ENCODE data around the gene RAD52. TPM values are rescaled to one million over a fixed set of nuclear protein-coding genes. Genes with fewer than 3 reads are reported as not detected.

The RAD52 gene
- total RNA-seq, 3 donors from 2014 or later (not counting 1 experiment from before 2014, with no cell fraction given) = 9.4 to 15.5 (median 13.7) TPM

- H3K27me3 Mint-ChIP-seq (ENCODE audit: low read depth in 2 of 2) = no peaks in the 10 kb centered on the region
- Histone ChIP-seq H3K27me3 (ENCODE audit: control insufficient read depth, insufficient read depth, low read length) (no peaks in the 10 kb centered on the region), H3K9me3 (ENCODE audit: control insufficient read depth, insufficient read depth, low read length) (no peaks in the 10 kb centered on the region), H3K36me3 (ENCODE audit: control insufficient read depth, insufficient read depth, low read length) (peaks cover 54% of the 10 kb centered on the region), H3K27ac (ENCODE audit: low read length) (no peak overlapping the region), H3K4me3 (ENCODE audit: low read length) (no peak overlapping the region), H3K4me1 (ENCODE audit: control insufficient read depth, insufficient read depth, low read length) (peaks cover 6% of the 10 kb centered on the region)
- intact Hi-C loops (cut with micrococcal nuclease) = no loop called here
- H3K9me3 Mint-ChIP-seq = no peaks in the 10 kb centered on the region
- peaks cover 26% of the 10 kb centered on the region for H3K36me3 Mint-ChIP-seq
- H3K27ac Mint-ChIP-seq = no peak overlapping the region
- no peak for TF ChIP-seq CTCF (IDR thresholded peaks at IDR 0.05)
- 95% methylated on average over 5 of the region's 5 CpGs for WGBS (ENCODE audit: insufficient coverage)
- H3K4me1 Mint-ChIP-seq = peaks cover 0 to 10% of the 10 kb centered on the region in 2 donors
- ATAC-seq (no peak), DNase-seq (no peak)
- no peak overlapping the region for H3K4me3 Mint-ChIP-seq
Observed at GRCh38 chr12:867905-868304, 81.6 kb downstream of the RAD52 start.

GRCh38 chr12:865614-866013, 83.9 kb downstream of the RAD52 start:
- Mint-ChIP-seq H3K4me3 (no peak overlapping the region), H3K27me3 (ENCODE audit: low read depth in 2 of 2) (no peaks in the 10 kb centered on the region), H3K27ac (no peak overlapping the region), H3K4me1 (peaks cover 5 to 18% of the 10 kb centered on the region in 2 donors), H3K36me3 (peaks cover 45% of the 10 kb centered on the region), H3K9me3 (no peaks in the 10 kb centered on the region)
- no peaks in the 10 kb centered on the region for H3K9me3 ChIP-seq (ENCODE audit: control insufficient read depth, insufficient read depth, low read length)
- TF ChIP-seq CTCF (IDR thresholded peaks at IDR 0.05) = no peak
- H3K27ac ChIP-seq (ENCODE audit: low read length) = no peak overlapping the region
- ATAC-seq (no peak), DNase-seq (no peak)
- peaks cover 64% of the 10 kb centered on the region for H3K36me3 ChIP-seq (ENCODE audit: control insufficient read depth, insufficient read depth, low read length)
- no peaks in the 10 kb centered on the region for H3K27me3 ChIP-seq (ENCODE audit: control insufficient read depth, insufficient read depth, low read length)
- H3K4me1 ChIP-seq (ENCODE audit: control insufficient read depth, insufficient read depth, low read length) = peaks cover 5% of the 10 kb centered on the region
- H3K4me3 ChIP-seq (ENCODE audit: low read length) = no peak overlapping the region
- intact Hi-C loops (cut with micrococcal nuclease) = no loop called here
- WGBS (ENCODE audit: insufficient coverage) = no CpG with 5 or more reads among the region's 1 CpG

- Mint-ChIP-seq H3K4me1 (peaks cover 5 to 15% of the 10 kb centered on the region in 2 donors), H3K4me3 (no peak overlapping the region), H3K27me3 (ENCODE audit: low read depth in 2 of 2) (no peaks in the 10 kb centered on the region), H3K27ac (peak overlapping the region in 1 of 2 donors; percentile 57), H3K36me3 (peaks cover 36% of the 10 kb centered on the region), H3K9me3 (no peaks in the 10 kb centered on the region)
- Histone ChIP-seq H3K27ac (ENCODE audit: low read length) (no peak overlapping the region), H3K4me1 (ENCODE audit: control insufficient read depth, insufficient read depth, low read length) (peaks cover 3% of the 10 kb centered on the region), H3K36me3 (ENCODE audit: control insufficient read depth, insufficient read depth, low read length) (peaks cover 79% of the 10 kb centered on the region), H3K27me3 (ENCODE audit: control insufficient read depth, insufficient read depth, low read length) (no peaks in the 10 kb centered on the region), H3K4me3 (ENCODE audit: low read length) (no peak overlapping the region), H3K9me3 (ENCODE audit: control insufficient read depth, insufficient read depth, low read length) (no peaks in the 10 kb centered on the region)
- intact Hi-C loops (cut with micrococcal nuclease) = no loop called here
- DNase-seq = no peak
- no CpG with 5 or more reads among the region's 1 CpG for WGBS (ENCODE audit: insufficient coverage)
- no peak for TF ChIP-seq CTCF (IDR thresholded peaks at IDR 0.05)
- no peak for ATAC-seq
Observed at GRCh38 chr12:863285-863684, 86.2 kb downstream of the RAD52 start.

GRCh38 chr12:862303-862911, 87.1 kb downstream of the RAD52 start:
- intact Hi-C loops (cut with micrococcal nuclease) = no loop called here
- ATAC-seq (no peak), DNase-seq (no peak)
- peaks cover 3% of the 10 kb centered on the region for H3K4me1 ChIP-seq (ENCODE audit: control insufficient read depth, insufficient read depth, low read length)
- Mint-ChIP-seq H3K9me3 (no peaks in the 10 kb centered on the region), H3K36me3 (peaks cover 34% of the 10 kb centered on the region), H3K4me3 (no peak overlapping the region), H3K27ac (peak overlapping the region in 1 of 2 donors; percentile 79), H3K27me3 (ENCODE audit: low read depth in 2 of 2) (no peaks in the 10 kb centered on the region), H3K4me1 (peaks cover 5 to 15% of the 10 kb centered on the region in 2 donors)
- H3K4me3 ChIP-seq (ENCODE audit: low read length) = no peak overlapping the region
- TF ChIP-seq CTCF (IDR thresholded peaks at IDR 0.05) = no peak
- 100% methylated on average over 2 of the region's 4 CpGs for WGBS (ENCODE audit: insufficient coverage)
- H3K27me3 ChIP-seq (ENCODE audit: control insufficient read depth, insufficient read depth, low read length) = no peaks in the 10 kb centered on the region
- H3K36me3 ChIP-seq (ENCODE audit: control insufficient read depth, insufficient read depth, low read length) = peaks cover 78% of the 10 kb centered on the region
- H3K27ac ChIP-seq (ENCODE audit: low read length) = no peak overlapping the region
- no peaks in the 10 kb centered on the region for H3K9me3 ChIP-seq (ENCODE audit: control insufficient read depth, insufficient read depth, low read length)
